ENCODE data around the gene SFSWAP. TPM values are rescaled to one million over a fixed set of nuclear protein-coding genes. Genes with fewer than 3 reads are reported as not detected.
"Not testable (repeated sequence)": the region's sequence is repeated elsewhere in the genome, so short reads cannot be mapped to it uniquely, and the experiment has no call there.

The SFSWAP gene
- total RNA-seq, 2 experiments from 2014 or later, result 51.3 TPM

DNA sequence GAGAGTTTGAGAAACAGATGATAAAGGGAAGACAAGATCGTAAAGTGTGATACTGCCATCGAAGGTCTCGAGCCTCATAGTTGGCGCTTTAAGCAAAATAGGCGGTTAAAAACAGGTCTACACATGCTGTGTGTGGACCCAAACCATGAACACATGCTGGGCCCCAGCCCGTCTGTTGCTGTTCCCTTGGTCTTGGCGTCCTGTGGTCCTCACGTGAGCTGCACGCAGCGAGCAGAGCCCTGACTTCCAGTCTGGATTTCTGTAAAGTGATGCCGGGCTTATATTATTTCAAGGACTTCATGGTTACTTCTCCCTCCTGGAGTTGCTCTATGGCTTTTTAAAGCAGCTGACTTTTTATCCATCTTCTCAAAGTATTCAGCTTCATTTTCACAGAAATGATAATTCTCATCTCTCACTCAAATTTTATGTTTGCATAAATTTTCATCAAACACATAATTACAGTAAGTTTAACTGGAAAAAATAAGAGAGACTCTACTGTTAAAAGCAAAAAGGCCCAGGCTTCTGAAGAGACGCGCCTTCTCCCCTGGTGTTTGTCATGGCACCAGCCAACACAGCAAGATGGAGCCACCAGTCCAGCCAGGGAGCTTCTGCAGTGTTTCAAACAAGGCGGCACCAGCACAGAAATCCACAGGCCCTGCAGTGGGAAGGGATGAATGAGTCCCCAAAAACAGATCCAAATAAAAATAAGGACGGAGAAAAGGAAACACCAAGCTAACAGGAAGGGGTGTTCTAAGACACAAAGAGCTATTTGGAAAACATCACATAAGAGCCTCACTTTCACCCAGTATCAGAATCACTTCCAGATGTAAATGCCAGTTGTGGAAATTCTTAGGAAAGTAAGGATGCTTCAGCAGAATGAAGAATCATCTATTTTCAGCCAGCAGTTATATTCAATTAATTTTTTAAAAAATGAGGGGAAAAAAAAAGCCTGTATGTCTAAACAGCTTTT lies 24.9 kb downstream of the SFSWAP start:
- Mint-ChIP-seq H3K4me1 (ENCODE audit: low read depth) (no peaks in the 10 kb centered on the region), H3K36me3 (ENCODE audit: low read depth) (peaks cover 23% of the 10 kb centered on the region), H3K9me3 (no peaks in the 10 kb centered on the region), H3K27ac (no peak overlapping the region), H3K27me3 (ENCODE audit: low read depth) (no peaks in the 10 kb centered on the region), H3K4me3 (no peak overlapping the region)
- DNase-seq, result no peak
- CTCF ChIA-PET, result no interaction called here
- intact Hi-C loops (cut with micrococcal nuclease), result no loop called here

DNA sequence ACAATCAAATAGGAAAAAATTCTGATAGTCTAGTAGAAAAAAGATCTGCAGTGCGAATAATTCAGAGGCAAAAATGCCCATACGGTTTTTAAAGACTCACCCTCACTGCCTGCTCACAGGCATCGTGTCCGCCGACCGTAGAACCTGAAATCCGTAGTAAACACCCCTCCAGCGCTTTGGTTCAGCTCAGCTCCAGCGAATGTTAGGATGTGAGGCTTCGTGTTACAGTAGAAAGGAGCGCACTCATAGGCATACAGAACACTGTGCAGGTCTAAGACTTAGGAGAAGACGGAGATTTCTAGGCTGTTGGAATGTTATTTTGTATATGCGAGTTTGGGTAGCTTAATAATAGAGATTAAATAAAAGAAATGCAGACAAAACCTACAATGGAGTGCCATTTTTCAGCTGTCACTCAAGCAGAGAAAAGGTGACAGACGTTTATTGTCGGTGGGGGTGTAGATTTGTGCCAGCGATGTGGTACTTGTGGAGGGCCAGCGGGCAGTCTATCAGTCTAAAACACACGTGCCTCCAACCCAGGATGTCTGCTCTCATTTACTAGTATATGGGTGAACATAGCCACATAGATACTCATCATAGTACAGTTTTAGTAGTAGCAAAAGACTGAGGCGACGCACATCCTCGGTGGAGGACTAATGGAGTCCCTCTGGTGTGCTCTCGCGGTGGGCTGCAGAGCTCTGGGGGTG lies 25.7 kb downstream of the SFSWAP start:
- H3K4me3 Mint-ChIP-seq, result no peak overlapping the region
- H3K27me3 Mint-ChIP-seq (ENCODE audit: low read depth), result no peaks in the 10 kb centered on the region
- no peaks in the 10 kb centered on the region for H3K4me1 Mint-ChIP-seq (ENCODE audit: low read depth)
- H3K36me3 Mint-ChIP-seq (ENCODE audit: low read depth), result peaks cover 21% of the 10 kb centered on the region
- intact Hi-C loops (cut with micrococcal nuclease), result no loop called here
- H3K27ac Mint-ChIP-seq, result no peak overlapping the region
- no peaks in the 10 kb centered on the region for H3K9me3 Mint-ChIP-seq
- CTCF ChIA-PET, result interaction anchor here (0.5 kb wide), 1 partner anchor 11 kb away, joined by 4 read pairs; no protein-coding TSS in a partner anchor
- no peak for DNase-seq

- no peak for DNase-seq
- no peaks in the 10 kb centered on the region for H3K27me3 Mint-ChIP-seq (ENCODE audit: low read depth)
- CTCF ChIA-PET, result interaction anchor here (0.5 kb wide), 1 partner anchor 12 kb away, joined by 4 read pairs; no protein-coding TSS in a partner anchor
- intact Hi-C loops (cut with micrococcal nuclease), result no loop called here
- H3K36me3 Mint-ChIP-seq (ENCODE audit: low read depth), result peaks cover 28% of the 10 kb centered on the region
- H3K4me3 Mint-ChIP-seq, result no peak overlapping the region
- no peaks in the 10 kb centered on the region for H3K9me3 Mint-ChIP-seq
- H3K27ac Mint-ChIP-seq, result no peak overlapping the region
- H3K4me1 Mint-ChIP-seq (ENCODE audit: low read depth), result no peaks in the 10 kb centered on the region
Observed at GRCh38 chr12:131737150-131737827, 26.4 kb downstream of the SFSWAP start.

DNA sequence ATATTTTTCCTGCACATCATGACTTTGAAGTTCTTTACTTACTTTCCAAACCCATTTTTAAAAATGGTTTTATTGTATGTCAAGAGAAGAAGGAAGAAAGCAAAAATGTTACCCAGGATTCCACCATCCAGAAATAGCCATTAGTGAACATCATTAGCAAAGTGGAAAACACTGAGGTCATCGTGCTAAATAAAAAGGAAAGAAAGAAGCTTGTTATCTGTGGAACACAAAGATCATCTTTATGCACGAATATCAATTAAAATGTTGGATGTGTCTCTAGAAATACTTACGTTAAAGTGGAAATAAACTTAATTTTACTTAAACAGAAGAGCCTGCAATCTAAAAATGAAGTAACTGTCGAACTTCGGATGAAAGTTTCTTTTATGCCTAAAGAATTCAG lies 27.3 kb downstream of the SFSWAP start:
- CTCF ChIA-PET, result no interaction called here
- H3K36me3 Mint-ChIP-seq (ENCODE audit: low read depth), result peaks cover 31% of the 10 kb centered on the region
- peaks cover 5% of the 10 kb centered on the region for H3K9me3 Mint-ChIP-seq
- H3K4me3 Mint-ChIP-seq, result no peak overlapping the region
- intact Hi-C loops (cut with micrococcal nuclease), result no loop called here
- H3K27ac Mint-ChIP-seq, result no peak overlapping the region
- no peaks in the 10 kb centered on the region for H3K4me1 Mint-ChIP-seq (ENCODE audit: low read depth)
- H3K27me3 Mint-ChIP-seq (ENCODE audit: low read depth), result no peaks in the 10 kb centered on the region
- no peak for DNase-seq

DNA sequence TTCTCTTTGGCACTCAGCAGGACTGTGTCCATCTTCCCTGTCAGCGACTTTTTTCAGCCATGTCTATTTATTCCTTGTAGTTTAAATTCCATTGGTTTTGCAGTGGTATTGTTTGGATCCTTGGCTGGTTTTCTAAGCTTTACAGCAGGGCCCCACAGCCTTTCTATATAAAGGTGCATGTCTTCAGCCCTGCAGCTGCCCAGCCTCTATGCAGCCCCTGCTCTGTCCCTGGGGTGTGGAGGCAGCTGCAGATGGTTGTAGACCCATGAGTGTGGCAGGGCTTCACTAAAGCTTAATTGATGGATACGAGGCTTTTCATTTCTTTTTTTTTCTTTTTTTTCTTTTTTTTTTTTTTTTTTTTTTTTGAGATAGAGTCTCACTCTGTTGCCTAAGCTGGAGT lies 29.7 kb downstream of the SFSWAP start:
- intact Hi-C loops (cut with micrococcal nuclease), result no loop called here
- H3K27me3 Mint-ChIP-seq (ENCODE audit: low read depth), result no peaks in the 10 kb centered on the region
- H3K4me1 Mint-ChIP-seq (ENCODE audit: low read depth), result no peaks in the 10 kb centered on the region
- H3K27ac Mint-ChIP-seq, result no peak overlapping the region
- H3K4me3 Mint-ChIP-seq, result no peak overlapping the region
- CTCF ChIA-PET, result no interaction called here
- H3K9me3 Mint-ChIP-seq, result peaks cover 16% of the 10 kb centered on the region
- no peak for DNase-seq
- H3K36me3 Mint-ChIP-seq (ENCODE audit: low read depth), result peaks cover 47% of the 10 kb centered on the region

DNA sequence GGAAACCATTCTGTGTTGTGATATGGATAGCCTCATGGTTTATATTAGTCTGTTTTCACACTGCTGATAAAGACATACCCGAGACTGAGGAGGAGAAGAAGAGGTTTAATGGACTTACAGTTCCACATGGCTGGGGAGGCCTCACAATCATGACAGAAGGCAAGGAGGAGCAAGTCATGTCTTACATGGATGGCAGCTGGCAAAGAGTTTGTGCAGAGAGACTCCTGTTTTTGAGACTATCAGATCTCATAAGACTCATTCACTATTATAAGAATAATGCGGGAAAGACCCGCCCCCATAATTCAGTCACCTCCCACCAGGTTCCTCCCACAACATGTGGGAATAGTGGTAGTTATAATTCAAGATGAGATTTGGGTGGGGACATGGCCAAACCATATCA lies 31.9 kb downstream of the SFSWAP start:
- H3K27ac Mint-ChIP-seq; H3K4me1 Mint-ChIP-seq (ENCODE audit: low read depth); DNase-seq; CTCF ChIA-PET; H3K27me3 Mint-ChIP-seq (ENCODE audit: low read depth); intact Hi-C loops (cut with micrococcal nuclease); H3K4me3 Mint-ChIP-seq: not testable (repeated sequence)
- Mint-ChIP-seq H3K9me3 (peaks cover 16% of the 10 kb centered on the region), H3K36me3 (ENCODE audit: low read depth) (peaks cover 59% of the 10 kb centered on the region)

- H3K4me3 Mint-ChIP-seq; H3K27ac Mint-ChIP-seq; CTCF ChIA-PET; H3K27me3 Mint-ChIP-seq (ENCODE audit: low read depth); H3K4me1 Mint-ChIP-seq (ENCODE audit: low read depth); DNase-seq; intact Hi-C loops (cut with micrococcal nuclease): not testable (repeated sequence)
- Mint-ChIP-seq H3K36me3 (ENCODE audit: low read depth) (peaks cover 58% of the 10 kb centered on the region), H3K9me3 (peaks cover 16% of the 10 kb centered on the region)
Observed at GRCh38 chr12:131743410-131743809, 32.5 kb downstream of the SFSWAP start.

DNA sequence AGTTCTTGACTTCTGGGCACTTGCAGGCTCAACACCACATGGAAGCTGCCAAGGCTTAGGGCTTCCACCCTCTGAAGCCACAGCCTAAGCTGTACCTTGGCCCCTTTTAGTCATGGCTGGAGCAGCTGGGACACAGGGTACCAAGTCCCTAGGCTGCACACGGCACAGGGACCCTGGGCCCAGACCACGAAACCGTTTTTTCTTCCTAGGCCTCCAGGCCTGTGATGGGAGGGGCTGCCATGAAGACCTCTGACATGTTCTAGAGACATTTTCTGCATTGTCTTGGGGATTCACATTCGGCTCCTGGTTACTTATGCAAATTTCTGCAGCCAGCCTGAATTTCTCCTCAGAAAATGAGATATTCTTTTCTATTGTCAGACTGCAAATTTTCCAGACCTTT lies 33.0 kb downstream of the SFSWAP start:
- CTCF ChIA-PET; intact Hi-C loops (cut with micrococcal nuclease); H3K4me3 Mint-ChIP-seq; H3K27ac Mint-ChIP-seq; H3K27me3 Mint-ChIP-seq (ENCODE audit: low read depth); H3K4me1 Mint-ChIP-seq (ENCODE audit: low read depth); DNase-seq: not testable (repeated sequence)
- Mint-ChIP-seq H3K9me3 (peaks cover 16% of the 10 kb centered on the region), H3K36me3 (ENCODE audit: low read depth) (peaks cover 61% of the 10 kb centered on the region)

DNA sequence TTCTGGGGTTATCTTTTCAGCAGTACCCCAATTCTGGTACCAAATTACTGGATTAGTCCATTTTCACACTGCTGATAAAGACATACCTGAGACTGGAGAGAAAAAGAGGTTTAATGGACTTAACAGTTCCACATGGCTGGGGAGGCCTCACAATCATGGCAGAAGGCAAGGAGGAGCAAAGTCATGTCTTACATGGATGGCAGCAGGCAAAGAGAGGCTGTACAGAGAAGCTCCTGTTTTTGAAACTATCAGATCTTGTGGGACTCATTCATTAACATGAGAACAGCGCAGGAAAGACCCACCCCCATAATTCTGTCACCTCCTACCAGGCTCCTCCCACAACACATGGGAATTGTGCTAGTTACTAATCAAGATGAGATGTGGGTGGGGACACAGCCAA lies 33.8 kb downstream of the SFSWAP start:
- CTCF ChIA-PET; DNase-seq; H3K27me3 Mint-ChIP-seq (ENCODE audit: low read depth); H3K27ac Mint-ChIP-seq; H3K4me3 Mint-ChIP-seq; H3K4me1 Mint-ChIP-seq (ENCODE audit: low read depth); intact Hi-C loops (cut with micrococcal nuclease): not testable (repeated sequence)
- Mint-ChIP-seq H3K9me3 (peaks cover 16% of the 10 kb centered on the region), H3K36me3 (ENCODE audit: low read depth) (peaks cover 62% of the 10 kb centered on the region)

- no peaks in the 10 kb centered on the region for H3K27me3 Mint-ChIP-seq (ENCODE audit: low read depth)
- no peak overlapping the region for H3K27ac Mint-ChIP-seq
- H3K4me1 Mint-ChIP-seq (ENCODE audit: low read depth), result peaks cover 3% of the 10 kb centered on the region
- H3K4me3 Mint-ChIP-seq, result no peak overlapping the region
- intact Hi-C loops (cut with micrococcal nuclease), result no loop called here
- peaks cover 16% of the 10 kb centered on the region for H3K9me3 Mint-ChIP-seq
- peaks cover 55% of the 10 kb centered on the region for H3K36me3 Mint-ChIP-seq (ENCODE audit: low read depth)
- CTCF ChIA-PET, result no interaction called here
- DNase-seq, result no peak
Observed at GRCh38 chr12:131745706-131746105, 34.8 kb downstream of the SFSWAP start.

DNA sequence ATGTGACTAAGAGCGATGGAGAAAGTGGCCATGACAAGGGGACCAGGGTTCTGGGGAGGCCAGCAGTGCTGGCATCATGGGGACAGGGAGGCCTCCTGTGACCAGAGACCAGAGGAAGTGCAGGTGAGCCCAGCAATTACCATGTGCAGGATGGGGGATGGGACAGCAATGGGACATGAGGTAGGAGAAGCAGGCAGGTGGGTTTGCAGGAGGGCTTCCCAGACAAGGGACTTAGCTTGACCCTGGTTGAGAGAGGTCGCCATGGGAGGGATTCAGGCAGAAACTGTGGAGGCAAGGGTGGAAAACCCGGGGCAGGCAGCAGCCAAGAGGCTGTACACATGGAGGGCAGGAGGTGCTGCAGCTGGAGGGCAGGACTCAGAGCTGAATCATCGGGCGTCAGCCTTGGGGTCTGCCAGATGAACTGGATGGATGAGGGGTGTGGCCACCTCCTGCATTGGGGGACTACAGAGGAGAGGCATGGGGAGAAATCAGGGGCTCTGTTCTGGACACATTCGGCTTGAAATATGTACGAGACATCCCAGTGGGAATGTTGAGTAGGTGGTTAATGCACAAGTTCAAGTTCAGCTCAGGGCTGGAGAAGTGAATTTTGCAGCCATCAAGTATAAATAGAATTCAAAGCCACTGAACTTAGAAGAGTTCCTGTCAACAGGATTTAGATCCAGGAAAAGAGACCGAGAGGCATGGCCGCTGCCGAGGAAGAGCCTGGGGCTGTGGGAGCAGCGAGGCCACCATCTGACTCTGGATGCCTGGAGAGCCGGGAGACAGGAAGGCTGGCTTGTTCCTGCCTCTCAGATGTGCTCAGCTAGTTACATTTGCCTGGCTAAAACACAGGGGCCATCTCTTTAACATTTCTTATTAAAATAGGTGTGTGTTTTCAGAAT lies 36.6 kb downstream of the SFSWAP start:
- Mint-ChIP-seq H3K27me3 (ENCODE audit: low read depth) (no peaks in the 10 kb centered on the region), H3K36me3 (ENCODE audit: low read depth) (peaks cover 51% of the 10 kb centered on the region), H3K4me1 (ENCODE audit: low read depth) (peaks cover 3% of the 10 kb centered on the region), H3K9me3 (peaks cover 16% of the 10 kb centered on the region), H3K4me3 (no peak overlapping the region), H3K27ac (no peak overlapping the region)
- no peak for DNase-seq
- CTCF ChIA-PET, result no interaction called here
- intact Hi-C loops (cut with micrococcal nuclease), result no loop called here

Measured in activated naive CD4-positive, alpha-beta T cell treated with anti-CD3 and anti-CD28 coated beads for 36 hours (primary cell).